HG03520 (cell line): ENCODE measurements around the gene ZACN.
"Not testable (repeated sequence)": the region's sequence is repeated elsewhere in the genome, so short reads cannot be mapped to it uniquely, and the experiment has no call there.

Source experiments
- ATAC-seq: cut with Tn5 transposase; IDR thresholded peaks from one replicate; pipeline ENCODE4 v1.9.1; 2021; ENCODE audit warnings: mild to moderate bottlenecking, moderate library complexity; ENCODE audit not compliant: unreplicated experiment

The ZACN gene

GRCh38 chr17:76053246-76054111 is 25.5 kb upstream of the ZACN start:
- ATAC-seq, result no peak

- ATAC-seq, result no peak
These were observed 24.9 kb upstream of the ZACN start for GRCh38 chr17:76054112-76054476.

GRCh38 chr17:76056882-76057281 is 22.1 kb upstream of the ZACN start:
- ATAC-seq, result no peak

- ATAC-seq, result not testable (repeated sequence)
These were observed 20.7 kb upstream of the ZACN start for GRCh38 chr17:76058264-76058663.

- ATAC-seq, result no peak
These were observed 15.0 kb upstream of the ZACN start for GRCh38 chr17:76063875-76064546.

- no peak for ATAC-seq
These were observed 13.2 kb upstream of the ZACN start for GRCh38 chr17:76065775-76066174.

GRCh38 chr17:76071531-76072147 is 7.3 kb upstream of the ZACN start:
- peak; percentile 31 for ATAC-seq

- ATAC-seq, result peak; percentile 61
These were observed 6.7 kb upstream of the ZACN start, which contains the start of gene SRP68 for GRCh38 chr17:76072148-76072858. TSS of gene SRP68 (minus strand) at chr17:76072517. CDS start at chr17:76072491, 26 bp downstream.

- ATAC-seq, result no peak
These were observed 4.3 kb upstream of the ZACN start, which contains the start of gene GALR2 for GRCh38 chr17:76074390-76075363. TSS of gene GALR2 (plus strand) at chr17:76074781. CDS start at chr17:76074884, 103 bp downstream.

GRCh38 chr17:76075364-76076145 is 3.4 kb upstream of the ZACN start:
- ATAC-seq, result no peak

- no peak for ATAC-seq
These were observed 2.7 kb upstream of the ZACN start for GRCh38 chr17:76076146-76076764.

GRCh38 chr17:76076765-76077583 is 2.0 kb upstream of the ZACN start:
- ATAC-seq, result no peak

GRCh38 chr17:76077584-76078110 is 1.3 kb upstream of the ZACN start:
- ATAC-seq, result no peak

GRCh38 chr17:76078370-76078769 is 612 bp upstream of the ZACN start:
- ATAC-seq, result not testable (repeated sequence)

- no peak for ATAC-seq
These were observed 563 bp downstream of the ZACN start for GRCh38 chr17:76079535-76079955.

GRCh38 chr17:76079956-76080767 is 1.2 kb downstream of the ZACN start:
- ATAC-seq, result no peak
